Cortex of kidney (tissue), 1 donor: ENCODE results near the gene COPS2.
A peak's percentile ranks its signal among the peaks of the same experiment; 100 is the strongest.
"Not testable (repeated sequence)": the region's sequence is repeated elsewhere in the genome, so short reads cannot be mapped to it uniquely, and the experiment has no call there.

Experiments
- DNase-seq: peaks from one replicate; lab custom pipeline; 2025; lab: John Stamatoyannopoulos, UW

Gene COPS2

DNA sequence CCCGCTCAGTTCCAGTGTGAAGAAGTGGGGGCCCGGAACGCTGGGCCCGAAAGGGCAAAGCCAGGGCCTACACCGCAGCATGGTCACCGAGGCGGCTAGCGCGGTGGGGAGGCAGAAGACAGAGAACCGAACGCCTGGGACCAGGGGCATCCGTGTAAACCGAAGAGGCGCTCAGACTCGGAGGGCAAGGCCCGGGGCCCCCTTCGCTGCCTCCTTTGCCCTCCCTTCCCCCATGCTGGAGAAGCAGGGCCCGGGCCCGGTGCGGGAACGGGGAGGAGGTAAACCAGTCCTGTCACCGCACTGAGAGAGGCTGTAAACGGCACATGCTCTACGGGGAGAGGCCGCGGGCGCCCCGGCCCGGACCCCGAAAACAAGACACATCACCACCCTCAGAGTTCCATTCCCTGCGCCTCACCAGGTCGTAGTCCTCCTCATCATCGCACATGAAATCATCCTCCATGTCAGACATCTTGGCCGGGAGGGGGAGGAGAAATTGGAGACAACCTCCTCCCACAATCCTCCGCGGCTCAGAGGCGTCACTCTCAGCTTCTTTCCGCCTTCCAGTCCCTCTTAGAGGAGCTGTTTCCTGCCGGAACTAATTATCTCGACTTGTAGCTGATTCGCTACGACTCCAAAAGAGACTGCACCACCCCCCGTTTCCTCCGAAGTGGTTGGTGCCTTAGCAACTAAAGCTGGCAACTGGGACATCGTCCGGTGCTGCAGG, at the start of gene COPS2:
Gene COPS2 (minus strand): TSS at position 490 of the 724 bp plus-strand sequence. CDS start 21 bp downstream, at position 469.
- peak; percentile 31 for DNase-seq

DNA sequence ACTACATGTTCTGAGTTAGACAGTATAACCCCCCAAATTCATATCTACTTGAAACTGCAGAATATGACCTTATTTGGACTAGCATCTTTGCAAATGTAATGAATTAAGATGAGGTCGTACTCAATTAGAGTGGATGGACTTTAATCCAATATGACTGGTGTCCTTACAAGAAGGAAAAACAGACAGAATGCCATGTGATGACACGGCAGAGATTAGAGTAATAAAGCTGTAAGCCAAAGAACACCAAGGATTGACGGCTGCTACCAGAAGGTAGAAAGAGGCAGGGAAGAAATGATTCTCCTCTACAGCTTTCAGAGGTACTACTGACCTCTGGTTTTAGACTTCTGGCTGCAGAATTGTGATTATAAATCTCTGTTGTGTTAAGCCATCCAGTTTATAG, 44.9 kb upstream of the COPS2 start:
- DNase-seq, result no peak

DNA sequence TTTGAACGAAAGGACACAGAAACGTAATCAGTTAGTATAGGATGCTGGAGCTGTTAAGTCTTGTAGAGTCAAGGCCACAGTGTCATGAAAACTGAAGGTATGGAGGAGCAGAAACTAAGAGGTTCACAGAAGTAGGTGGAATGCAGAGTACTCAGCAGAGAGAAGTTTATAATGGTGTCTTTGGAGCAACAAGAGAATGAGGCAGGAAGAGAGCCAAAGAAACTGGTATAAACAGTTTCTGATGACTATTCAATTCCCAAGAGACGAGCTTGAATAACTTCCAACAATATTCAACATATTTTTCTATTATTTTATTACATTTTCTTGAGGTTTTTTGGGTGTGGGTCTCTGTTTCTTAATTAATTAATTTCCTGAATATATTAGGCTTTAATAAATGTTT, 44.3 kb upstream of the COPS2 start:
- DNase-seq, result no peak

DNA sequence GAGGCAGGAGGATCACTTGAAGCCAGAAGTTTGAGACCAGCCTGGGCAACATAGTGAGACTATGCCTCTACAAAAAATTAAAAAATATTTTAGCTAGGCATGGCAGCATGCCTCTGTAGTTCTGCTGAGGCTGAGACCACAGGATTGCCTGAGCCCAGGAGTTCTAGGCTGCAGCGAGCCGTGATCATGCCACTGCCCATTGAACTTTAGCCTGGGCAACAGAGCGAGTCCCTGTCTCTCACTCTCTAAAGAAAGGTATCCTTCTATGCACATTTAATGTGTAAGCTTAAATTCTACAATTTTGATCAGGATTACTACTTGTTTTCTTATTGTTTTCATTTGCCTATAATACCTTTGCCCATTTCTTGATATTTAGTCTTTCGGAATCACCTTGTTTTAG, 41.5 kb upstream of the COPS2 start:
- DNase-seq, result no peak

DNA sequence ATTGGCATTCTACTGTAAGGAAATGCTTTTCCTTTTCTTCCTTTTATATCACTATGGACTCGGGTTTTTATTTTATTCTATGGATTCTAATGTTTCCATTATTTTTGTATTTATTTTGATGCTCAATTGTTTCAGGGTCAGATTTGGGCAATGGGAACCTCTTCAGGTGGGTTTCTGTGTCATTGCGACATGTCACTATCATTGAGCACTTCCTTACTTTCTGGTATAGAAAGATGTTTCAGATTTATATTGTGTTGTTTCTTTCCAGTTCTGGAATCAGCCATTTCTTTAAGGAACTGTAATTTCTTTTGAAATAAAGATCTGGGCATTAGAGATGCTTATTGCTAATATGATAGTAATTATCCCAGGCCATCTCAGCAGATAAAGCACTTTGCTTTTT, 36.5 kb upstream of the COPS2 start:
- DNase-seq, result no peak

DNA sequence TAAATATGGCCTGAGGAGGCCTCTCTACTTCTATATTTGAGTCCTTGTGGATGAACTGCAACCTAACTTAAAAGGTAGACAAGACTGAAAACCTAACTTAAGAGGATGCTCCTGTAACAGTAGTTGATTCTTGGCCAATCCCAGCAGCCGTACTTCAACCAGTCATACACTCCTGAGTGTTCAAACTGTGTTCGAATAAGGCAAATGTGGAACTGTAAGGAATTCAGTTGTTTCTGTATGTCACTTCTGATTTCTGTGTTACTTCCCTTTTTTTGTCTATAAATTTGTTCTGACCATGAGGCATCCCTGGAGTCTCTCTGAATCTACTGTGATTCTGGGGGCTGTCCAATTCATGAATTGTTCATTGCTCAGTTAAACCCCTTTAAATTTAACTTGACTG, 35.2 kb upstream of the COPS2 start:
- no peak for DNase-seq

DNA sequence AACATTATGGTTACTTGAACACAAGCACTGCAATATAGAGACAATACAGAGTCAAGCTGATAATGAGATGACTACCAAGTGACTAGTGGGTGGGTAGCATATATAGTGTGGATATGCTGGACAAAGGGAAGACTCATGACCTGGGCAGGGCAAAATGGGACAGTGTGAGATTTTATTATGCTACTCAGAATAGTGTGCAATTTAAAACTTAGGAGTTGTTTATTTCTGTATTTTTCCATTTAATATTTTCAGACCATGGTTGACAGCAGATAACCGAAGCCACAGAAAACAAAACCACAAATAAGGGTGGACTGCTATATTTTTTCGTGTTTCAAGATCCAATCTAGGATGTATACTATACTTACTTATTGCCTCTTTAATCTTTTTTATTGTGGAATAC, 34.2 kb upstream of the COPS2 start:
- no peak for DNase-seq

DNA sequence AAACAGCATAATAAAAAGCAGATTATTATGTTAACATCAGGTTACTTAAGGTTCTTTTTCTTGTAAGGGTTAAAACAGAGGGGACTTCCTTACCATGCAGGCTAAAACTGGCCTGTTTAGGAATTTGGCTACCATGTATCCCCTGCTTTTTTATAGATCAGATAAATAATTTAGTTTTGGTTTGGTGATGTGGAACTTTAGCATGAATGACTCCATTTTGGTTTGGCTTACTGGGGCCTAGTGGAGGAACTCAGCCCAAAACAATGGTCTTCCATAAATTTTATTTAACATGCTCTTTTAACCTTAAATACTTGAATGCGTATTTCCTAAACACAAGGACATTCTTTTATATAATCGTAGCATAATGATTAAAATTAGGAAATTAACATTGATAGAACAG, 33.5 kb upstream of the COPS2 start:
- DNase-seq, result no peak

DNA sequence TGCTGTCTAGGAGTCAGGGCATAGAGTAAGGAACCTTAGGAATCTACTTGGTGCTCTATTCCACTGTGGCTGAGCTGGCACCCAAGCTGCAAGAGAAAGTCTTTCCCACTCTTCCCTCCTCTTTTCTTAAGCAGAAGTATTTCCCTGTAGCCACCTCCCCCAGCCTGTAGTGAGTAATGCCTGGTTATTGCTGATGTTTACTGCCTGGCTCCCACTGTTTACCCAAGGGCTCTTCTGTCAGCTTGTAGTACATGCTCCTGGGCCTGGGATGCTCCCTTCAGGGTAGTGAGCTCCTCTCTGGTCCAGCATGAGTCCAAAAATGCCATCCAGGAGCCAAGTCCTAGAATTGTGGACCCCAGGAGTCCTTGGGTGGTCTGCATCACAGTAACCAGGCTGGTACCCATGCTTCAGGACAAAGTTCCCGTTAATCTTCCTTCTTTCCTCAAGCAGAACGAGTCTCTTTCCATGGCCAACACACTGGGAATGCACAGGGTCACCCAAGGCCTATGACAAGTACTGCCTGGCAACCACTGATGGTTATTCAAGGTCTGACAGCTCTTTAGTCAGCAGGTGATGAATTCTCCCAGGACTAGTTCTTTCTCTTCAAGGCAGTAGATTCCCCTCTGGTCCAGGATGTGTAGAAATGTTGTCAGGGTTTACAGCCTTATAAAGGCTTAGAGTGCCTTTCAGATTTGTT, 32.3 kb upstream of the COPS2 start:
- DNase-seq, result no peak

DNA sequence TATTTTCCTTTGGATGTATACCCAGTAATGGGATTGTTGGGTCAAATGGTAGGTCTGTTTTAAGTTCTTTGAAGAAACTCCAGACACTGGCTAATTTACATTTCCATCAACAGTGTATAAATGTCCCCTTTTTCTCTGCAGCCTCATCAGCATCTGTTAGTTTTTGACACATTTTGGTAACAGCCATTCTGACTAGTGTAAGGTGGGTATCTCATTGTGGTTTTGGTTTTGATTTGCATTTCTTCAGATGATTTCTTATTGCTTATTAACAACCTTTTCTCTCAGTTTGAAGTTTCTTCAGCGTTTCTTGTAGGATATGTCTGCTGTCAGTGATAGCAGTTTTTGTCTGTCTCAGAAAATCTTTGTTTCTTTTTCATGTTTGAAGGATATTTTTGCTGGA, 30.1 kb upstream of the COPS2 start:
- no peak for DNase-seq

DNA sequence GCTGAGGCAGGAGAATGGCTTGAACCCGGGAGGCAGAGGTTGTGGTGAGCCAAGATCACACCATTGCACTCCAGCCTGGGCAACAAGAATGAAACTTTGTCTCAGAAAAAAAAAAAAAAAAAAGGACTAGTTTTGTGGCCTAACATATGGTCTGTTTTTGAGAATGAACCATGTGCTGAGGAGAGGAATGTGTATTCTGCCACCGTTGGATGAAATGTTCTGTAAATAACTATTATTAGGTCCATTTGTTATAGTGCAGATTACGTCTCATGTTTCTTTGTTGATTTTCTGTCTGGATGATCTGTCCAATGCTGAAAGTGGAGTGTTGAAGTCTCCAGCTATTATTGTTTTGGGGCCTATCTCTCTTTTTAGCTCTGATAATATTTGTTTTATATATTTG, 28.3 kb upstream of the COPS2 start:
- not testable (repeated sequence) for DNase-seq

DNA sequence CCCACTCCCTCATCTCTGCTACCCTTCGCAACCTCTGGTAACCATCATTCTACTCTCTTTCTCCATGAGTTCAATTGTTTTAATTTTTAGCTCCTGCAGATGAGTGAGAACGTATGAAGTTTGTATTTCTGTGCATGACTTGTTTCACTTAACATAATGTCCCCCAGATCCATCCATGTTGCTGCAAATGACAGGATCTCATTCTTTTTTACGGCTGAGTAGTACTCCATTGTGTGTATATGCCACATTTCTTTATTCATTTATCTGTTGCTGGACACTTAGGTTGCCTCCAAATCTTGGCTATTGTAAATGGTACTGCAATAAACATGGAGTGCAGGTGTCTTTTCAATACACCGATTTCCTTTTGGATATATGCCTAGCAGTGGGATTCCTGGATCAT, 26.7 kb upstream of the COPS2 start:
- DNase-seq, result no peak

DNA sequence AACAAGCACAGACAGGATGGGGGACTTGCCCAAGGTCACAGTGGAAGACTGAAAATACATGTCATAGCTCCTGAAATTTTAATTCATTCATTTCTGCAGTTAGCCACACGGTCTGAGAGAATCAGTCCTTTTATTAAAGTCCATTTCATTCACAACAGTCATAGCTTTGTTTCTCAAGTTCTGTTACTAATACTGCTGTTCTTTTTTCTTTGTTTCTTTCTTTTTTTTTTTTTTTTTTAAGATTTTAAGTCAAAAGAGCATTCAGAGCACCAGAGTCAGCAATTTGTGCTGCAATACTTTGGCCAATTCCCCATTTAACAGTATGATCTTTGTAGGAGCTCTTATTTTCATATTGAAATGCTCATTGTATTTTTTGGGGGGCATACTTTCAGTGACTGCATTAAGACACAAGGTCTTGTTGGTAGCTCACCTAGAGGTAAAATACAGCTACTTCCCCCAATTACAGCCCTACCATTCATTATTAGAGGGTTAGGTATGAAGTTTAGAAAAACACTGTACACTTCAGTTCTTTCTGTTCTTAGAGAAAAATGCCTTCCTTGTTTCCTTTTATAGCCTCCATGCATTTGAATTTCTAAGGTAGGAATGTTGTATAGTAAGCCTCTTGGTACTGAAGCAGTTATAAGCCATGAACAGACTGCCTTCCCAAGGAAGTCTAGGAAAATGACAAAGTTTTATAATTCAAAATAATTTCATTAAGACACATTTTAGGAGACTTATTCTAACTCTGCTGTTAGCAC, 24.2 kb upstream of the COPS2 start:
- no peak for DNase-seq

DNA sequence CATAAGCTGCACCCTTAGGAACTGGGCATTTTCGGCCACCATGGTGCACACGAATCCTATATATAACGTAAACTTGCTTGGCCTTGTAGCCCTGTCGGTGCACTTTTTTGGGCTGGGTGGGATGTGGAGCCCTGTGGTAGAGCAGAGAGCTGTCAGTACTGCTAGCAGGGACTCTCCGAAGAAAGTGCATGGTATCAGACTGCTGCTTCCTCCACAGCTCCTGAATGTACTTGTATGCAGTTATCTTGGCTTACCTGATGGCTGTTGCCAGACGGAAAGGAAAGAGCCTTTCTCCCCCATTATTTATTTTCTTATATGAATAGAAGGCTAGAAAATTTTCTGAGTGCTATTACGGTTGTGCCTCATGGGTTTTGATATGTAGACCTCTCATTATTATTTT, 23.1 kb upstream of the COPS2 start:
- DNase-seq, result no peak

DNA sequence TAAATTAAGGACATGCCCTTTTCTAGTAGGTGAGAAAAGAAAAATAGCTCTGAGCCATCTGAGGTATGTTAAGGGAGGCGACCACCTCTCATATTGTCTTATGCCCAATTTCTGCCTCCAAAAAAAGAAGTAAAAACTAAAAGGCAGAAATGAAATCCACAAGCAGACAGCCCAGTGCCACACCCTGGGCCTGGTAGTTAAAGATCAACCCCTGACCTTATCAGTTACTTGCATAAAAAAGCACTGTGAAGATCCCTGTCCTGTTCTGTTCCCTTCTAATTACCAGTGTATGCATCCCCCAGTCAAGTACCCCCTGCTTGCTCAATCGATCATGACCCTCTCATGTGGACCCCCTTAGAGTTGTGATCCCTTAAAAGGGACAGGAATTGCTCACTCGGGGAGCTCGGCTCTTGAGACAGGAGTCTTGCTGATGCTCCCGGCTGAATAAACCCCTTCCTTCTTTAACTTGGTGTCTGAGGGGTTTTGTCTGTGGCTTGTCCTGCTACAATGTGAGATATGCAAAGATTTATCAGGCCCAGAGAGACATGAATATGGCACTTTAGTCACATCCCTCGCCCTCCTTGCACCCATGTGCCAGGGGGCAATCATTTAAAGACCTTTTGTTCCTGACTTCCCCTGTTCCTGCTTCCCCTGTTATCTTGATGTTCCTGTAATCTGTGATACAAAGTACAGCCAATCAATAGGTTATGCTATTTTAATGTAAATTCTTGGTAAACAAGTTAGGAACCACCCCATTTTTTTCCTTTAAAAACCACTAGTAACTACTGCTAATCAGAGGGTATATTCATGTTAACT, 20.4 kb upstream of the COPS2 start:
- not testable (repeated sequence) for DNase-seq

DNA sequence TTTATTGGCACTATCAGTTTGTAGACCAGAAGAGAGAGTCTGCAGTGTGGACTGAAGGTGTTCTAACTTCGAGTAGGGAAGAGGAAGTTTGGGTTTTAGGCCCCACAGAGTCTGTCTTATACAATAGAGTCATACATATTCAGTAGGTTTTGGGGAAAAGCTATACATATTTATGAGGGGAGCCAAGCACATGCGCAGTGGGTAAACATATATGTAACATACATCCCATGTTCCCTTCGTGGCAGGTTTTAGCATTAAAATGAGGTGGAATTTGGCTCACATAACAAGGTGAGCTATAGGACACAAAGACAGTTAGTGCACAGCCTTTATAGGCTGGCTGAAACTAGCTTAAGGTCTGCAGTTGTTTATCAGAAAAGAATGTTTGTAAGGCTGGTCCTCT, 19.5 kb upstream of the COPS2 start:
- no peak for DNase-seq

DNA sequence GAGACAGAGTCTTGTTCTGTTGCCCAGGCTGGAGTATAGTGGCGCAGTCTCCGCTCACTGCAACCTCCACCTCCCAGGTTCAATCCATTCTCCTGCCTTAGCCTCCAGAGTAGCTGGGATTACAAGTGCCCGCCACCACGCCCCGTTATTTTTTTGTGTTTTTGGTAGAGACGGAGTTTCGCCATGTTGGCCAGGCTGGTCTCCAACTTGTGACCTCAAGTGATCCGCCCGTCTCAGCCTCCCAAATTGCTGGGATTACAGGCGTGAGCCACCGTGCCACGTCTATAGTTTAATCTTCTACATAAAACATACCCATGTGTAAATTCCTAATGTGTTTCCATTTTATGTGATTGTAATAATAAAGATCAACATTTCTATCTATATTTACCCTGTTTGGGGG, 16.4 kb upstream of the COPS2 start:
- no peak for DNase-seq

DNA sequence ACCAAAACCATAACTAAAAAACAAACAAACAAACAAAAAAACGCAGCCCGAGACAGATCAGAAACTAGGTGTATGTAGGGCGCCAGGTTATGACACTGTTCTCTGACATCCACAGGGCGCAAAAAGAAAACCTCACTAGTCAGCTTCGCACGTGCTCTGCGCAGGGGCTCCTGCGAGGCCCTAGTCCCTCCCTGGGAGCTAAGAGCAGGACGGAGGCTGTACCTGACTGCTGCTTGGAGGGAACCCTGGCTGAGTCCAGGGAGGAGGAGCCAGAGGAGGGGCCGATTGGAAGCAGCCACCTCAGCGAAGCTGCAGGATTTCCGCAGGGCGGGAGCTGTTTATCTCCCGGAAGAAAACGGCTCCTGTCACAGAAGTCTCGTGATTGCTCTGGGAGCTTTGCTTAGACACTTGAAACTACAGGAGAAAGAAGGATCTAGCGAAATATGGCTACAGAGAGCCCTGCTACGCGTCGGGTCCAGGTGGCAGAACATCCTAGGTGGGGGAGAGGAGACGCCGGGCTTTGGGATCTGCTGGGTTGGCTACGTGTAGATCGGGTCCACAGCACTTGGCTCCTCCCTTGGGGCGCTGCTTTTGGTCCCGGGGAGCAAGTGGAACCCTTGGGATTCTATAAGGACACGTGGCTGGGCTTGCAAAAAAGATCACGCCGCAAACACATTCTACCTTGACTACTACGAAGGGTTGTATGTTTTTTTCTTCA, 14.6 kb upstream of the COPS2 start, which contains the start of gene GALK2:
Gene GALK2 (plus strand): TSS at position 368 of the 718 bp plus-strand sequence. CDS start 76 bp downstream, at position 444.
- no peak for DNase-seq

DNA sequence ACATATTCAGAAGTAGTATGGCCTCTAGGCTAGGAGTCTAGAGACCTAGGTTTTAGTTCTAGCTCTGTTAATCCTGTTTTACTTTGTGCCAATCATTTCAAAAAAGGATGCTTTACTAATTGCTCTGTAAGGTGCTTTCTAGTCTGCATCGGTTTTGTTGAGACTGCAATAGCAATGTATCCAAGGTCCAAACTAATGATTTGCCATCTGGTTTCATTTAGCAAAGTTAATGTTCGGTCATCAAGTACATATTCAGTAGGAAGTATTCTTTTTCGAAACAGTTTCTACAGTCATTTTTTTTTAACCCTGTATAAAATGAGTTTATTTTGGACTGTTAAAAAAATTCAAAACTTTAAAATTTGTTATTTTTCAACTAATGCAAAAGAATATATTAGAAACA, 12.6 kb upstream of the COPS2 start:
- DNase-seq, result no peak

DNA sequence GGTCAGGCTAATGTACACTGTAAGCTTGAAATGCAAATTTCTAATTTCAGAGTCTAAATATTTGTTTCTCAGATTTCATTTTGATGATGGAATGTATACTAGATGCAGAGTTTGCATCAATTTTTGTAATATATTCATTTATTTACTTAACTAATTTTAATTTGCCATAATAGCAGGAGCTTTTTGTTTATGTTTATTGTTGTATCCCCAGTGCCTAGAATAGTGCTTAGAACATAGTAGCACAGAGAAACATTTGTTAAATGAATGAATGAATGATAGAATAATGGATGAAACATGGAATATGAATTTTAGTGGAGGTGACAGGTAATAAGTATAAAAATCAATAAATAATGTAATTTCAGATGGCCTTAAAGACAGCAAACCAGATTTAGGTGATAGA, 9.5 kb upstream of the COPS2 start:
- DNase-seq, result no peak

DNA sequence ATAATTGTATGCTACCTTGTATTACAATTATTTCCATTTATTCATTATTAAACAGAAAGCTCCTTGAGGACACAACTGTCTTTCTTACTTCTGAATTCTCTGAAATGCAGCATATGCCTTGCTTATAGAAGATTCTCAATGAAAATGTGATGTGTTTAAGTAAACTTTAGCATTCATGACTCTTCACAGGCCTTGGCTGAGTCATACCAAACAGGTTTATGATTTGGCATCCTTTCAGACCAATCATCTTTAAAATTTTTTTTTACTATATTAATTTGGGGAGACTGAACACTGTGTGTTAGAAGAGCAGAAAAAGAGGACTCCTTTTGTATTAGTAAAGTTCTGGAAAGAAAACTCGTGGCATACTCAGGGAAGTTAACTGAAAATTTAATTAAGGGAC, 8.3 kb upstream of the COPS2 start:
- DNase-seq, result no peak
